Liver (tissue), 3 donors: Measurements from ENCODE around the gene MICAL1.

Experiments used
- EGR1 ChIP-seq, 2 donors: IDR thresholded peaks; 2 replicates each; pipeline ENCODE4 v1.6.1; 2016 to 2018; ENCODE audit warnings: antibody characterized with exemption in 2 of 2, low read depth in 2 of 2
- FOXA1 ChIP-seq: IDR thresholded peaks from 2 replicates; pipeline ENCODE4 v1.6.1; 2016; ENCODE audit warnings: antibody characterized with exemption
- GABPA ChIP-seq, 2 donors: IDR thresholded peaks in 1 of 2; conservative IDR thresholded peaks in 1 of 2; 2 replicates each; pipeline ENCODE4 v1.6.1; 2016; ENCODE audit warnings: antibody characterized with exemption in 2 of 2, mild to moderate bottlenecking in 1 of 2, moderate library complexity in 1 of 2
- RAD21 ChIP-seq, 2 donors: IDR thresholded peaks; 2 replicates each; pipeline ENCODE4 v1.6.1; 2016; ENCODE audit warnings: antibody characterized with exemption in 2 of 2, mild to moderate bottlenecking in 2 of 2
- RXRA ChIP-seq, 2 donors: IDR thresholded peaks; 2 replicates each; pipeline ENCODE4 v1.6.1; 2017 to 2018; ENCODE audit warnings: antibody characterized with exemption in 2 of 2, mild to moderate bottlenecking in 1 of 2
- TAF1 ChIP-seq: conservative IDR thresholded peaks from 2 replicates; pipeline ENCODE4 v1.6.1; 2016; ENCODE audit warnings: antibody characterized with exemption, mild to moderate bottlenecking
- YY1 ChIP-seq: IDR thresholded peaks from 2 replicates; pipeline ENCODE4 v1.6.1; 2016; ENCODE audit warnings: antibody characterized with exemption, mild to moderate bottlenecking
- TF ChIP-seq, protein P1 (sequence below): fragments of 150-350 bp; IDR thresholded peaks from 2 replicates; pipeline ENCODE4 v1.5.1; 2017; ENCODE audit warnings: improper control_type of control experiment, low read depth, low read length; ENCODE audit not compliant: missing input control
- TF ChIP-seq, protein P2 (sequence below): IDR thresholded peaks from 2 replicates; pipeline ENCODE4 v1.6.1; 2016; ENCODE audit warnings: antibody characterized with exemption
- donor health status: healthy.
- donor health status: healthy.

DNA sequence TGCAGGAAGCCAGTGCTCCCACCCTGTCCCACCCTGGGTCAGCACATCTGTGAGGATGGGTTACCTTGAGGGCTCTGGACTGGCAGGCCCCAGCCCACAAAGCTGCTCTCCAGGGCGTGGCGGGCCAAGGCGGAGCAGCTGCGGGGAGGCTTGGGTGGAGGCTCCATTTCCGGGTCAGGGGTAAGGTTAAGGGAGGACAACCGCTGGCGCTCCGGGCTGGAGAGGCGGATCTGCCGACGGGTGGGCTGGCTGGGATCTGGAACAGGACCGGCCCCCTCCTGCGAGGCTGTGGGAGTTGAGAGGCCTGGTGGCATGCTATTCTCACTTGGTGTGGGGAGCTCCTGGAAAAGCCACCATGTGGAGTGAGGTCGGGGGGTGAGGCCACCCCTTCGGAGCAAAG, 9.5 kb downstream of the MICAL1 start:
- TF ChIP-seq GABPA (IDR thresholded peaks at IDR 0.05 in 1 of 2, conservative IDR thresholded peaks at IDR 0.05 in 1 of 2) (no peak), EGR1 (IDR thresholded peaks at IDR 0.05; ENCODE audit: low read depth in 2 of 2) (no peak), FOXA1 (no peak), YY1 (no peak), RAD21 (IDR thresholded peaks at IDR 0.05) (no peak), TAF1 (no peak), RXRA (IDR thresholded peaks at IDR 0.05) (no peak)
- TF ChIP-seq, protein P1, sequence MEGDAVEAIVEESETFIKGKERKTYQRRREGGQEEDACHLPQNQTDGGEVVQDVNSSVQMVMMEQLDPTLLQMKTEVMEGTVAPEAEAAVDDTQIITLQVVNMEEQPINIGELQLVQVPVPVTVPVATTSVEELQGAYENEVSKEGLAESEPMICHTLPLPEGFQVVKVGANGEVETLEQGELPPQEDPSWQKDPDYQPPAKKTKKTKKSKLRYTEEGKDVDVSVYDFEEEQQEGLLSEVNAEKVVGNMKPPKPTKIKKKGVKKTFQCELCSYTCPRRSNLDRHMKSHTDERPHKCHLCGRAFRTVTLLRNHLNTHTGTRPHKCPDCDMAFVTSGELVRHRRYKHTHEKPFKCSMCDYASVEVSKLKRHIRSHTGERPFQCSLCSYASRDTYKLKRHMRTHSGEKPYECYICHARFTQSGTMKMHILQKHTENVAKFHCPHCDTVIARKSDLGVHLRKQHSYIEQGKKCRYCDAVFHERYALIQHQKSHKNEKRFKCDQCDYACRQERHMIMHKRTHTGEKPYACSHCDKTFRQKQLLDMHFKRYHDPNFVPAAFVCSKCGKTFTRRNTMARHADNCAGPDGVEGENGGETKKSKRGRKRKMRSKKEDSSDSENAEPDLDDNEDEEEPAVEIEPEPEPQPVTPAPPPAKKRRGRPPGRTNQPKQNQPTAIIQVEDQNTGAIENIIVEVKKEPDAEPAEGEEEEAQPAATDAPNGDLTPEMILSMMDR, result no peak
- TF ChIP-seq, protein P2, sequence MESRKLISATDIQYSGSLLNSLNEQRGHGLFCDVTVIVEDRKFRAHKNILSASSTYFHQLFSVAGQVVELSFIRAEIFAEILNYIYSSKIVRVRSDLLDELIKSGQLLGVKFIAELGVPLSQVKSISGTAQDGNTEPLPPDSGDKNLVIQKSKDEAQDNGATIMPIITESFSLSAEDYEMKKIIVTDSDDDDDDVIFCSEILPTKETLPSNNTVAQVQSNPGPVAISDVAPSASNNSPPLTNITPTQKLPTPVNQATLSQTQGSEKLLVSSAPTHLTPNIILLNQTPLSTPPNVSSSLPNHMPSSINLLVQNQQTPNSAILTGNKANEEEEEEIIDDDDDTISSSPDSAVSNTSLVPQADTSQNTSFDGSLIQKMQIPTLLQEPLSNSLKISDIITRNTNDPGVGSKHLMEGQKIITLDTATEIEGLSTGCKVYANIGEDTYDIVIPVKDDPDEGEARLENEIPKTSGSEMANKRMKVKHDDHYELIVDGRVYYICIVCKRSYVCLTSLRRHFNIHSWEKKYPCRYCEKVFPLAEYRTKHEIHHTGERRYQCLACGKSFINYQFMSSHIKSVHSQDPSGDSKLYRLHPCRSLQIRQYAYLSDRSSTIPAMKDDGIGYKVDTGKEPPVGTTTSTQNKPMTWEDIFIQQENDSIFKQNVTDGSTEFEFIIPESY, result no peak
